ENCODE data around the gene USP40.

GRCh38 chr2:233477548-233478433 is 88.8 kb downstream of the USP40 start:
- TF ChIP-seq CTCF (IDR thresholded peaks at IDR 0.05) (no peak), EZH2 (IDR thresholded peaks at IDR 0.05) (no peak), EZH2phosphoT487 (IDR thresholded peaks at IDR 0.05) (no peak)
